Measurements from ENCODE around the gene RAPGEF5.

Gene RAPGEF5

GRCh38 chr7:22295402-22296264, 61.3 kb downstream of the RAPGEF5 start:
- TF ChIP-seq POLR2A (IDR thresholded peaks at IDR 0.05; ENCODE audit: low read depth, low read length) = no peak
- DNase-seq (ENCODE audit: insufficient read length, low spot score) = no peak
- no peak for FAIRE-seq

- FAIRE-seq (no peak), DNase-seq (ENCODE audit: insufficient read length, low spot score) (no peak)
- no peak for TF ChIP-seq POLR2A (IDR thresholded peaks at IDR 0.05; ENCODE audit: low read depth, low read length)
Measured at GRCh38 chr7:22292531-22292930, 64.4 kb downstream of the RAPGEF5 start.

- no peak for FAIRE-seq
- TF ChIP-seq POLR2A (IDR thresholded peaks at IDR 0.05; ENCODE audit: low read depth, low read length) = no peak
- no peak for DNase-seq (ENCODE audit: insufficient read length, low spot score)
Measured at GRCh38 chr7:22291977-22292376, 65.0 kb downstream of the RAPGEF5 start.

GRCh38 chr7:22288202-22288601, 68.8 kb downstream of the RAPGEF5 start:
- DNase-seq (ENCODE audit: insufficient read length, low spot score) = no peak
- no peak for FAIRE-seq
- TF ChIP-seq POLR2A (IDR thresholded peaks at IDR 0.05; ENCODE audit: low read depth, low read length) = no peak

- no peak for DNase-seq (ENCODE audit: insufficient read length, low spot score)
- no peak for TF ChIP-seq POLR2A (IDR thresholded peaks at IDR 0.05; ENCODE audit: low read depth, low read length)
- FAIRE-seq = no peak
Measured at GRCh38 chr7:22287412-22287811, 69.5 kb downstream of the RAPGEF5 start.

- FAIRE-seq = no peak
- no peak for TF ChIP-seq POLR2A (IDR thresholded peaks at IDR 0.05; ENCODE audit: low read depth, low read length)
- DNase-seq (ENCODE audit: insufficient read length, low spot score) = no peak
Measured at GRCh38 chr7:22286436-22286835, 70.5 kb downstream of the RAPGEF5 start.

- TF ChIP-seq POLR2A (IDR thresholded peaks at IDR 0.05; ENCODE audit: low read depth, low read length) = no peak
- DNase-seq (ENCODE audit: insufficient read length, low spot score) (no peak), FAIRE-seq (no peak)
Measured at GRCh38 chr7:22281481-22281880, 75.5 kb downstream of the RAPGEF5 start.

GRCh38 chr7:22280031-22280430, 76.9 kb downstream of the RAPGEF5 start:
- FAIRE-seq (no peak), DNase-seq (ENCODE audit: insufficient read length, low spot score) (no peak)
- TF ChIP-seq POLR2A (IDR thresholded peaks at IDR 0.05; ENCODE audit: low read depth, low read length) = no peak

GRCh38 chr7:22278660-22279059, 78.3 kb downstream of the RAPGEF5 start:
- no peak for TF ChIP-seq POLR2A (IDR thresholded peaks at IDR 0.05; ENCODE audit: low read depth, low read length)
- no peak for FAIRE-seq
- no peak for DNase-seq (ENCODE audit: insufficient read length, low spot score)

- DNase-seq (ENCODE audit: insufficient read length, low spot score) = no peak
- no peak for TF ChIP-seq POLR2A (IDR thresholded peaks at IDR 0.05; ENCODE audit: low read depth, low read length)
- FAIRE-seq = no peak
Measured at GRCh38 chr7:22277375-22277774, 79.6 kb downstream of the RAPGEF5 start.

GRCh38 chr7:22275661-22276060, 81.3 kb downstream of the RAPGEF5 start:
- DNase-seq (ENCODE audit: insufficient read length, low spot score) (no peak), FAIRE-seq (no peak)
- TF ChIP-seq POLR2A (IDR thresholded peaks at IDR 0.05; ENCODE audit: low read depth, low read length) = no peak

- no peak for FAIRE-seq
- TF ChIP-seq POLR2A (IDR thresholded peaks at IDR 0.05; ENCODE audit: low read depth, low read length) = no peak
- DNase-seq (ENCODE audit: insufficient read length, low spot score) = no peak
Measured at GRCh38 chr7:22271311-22271710, 85.6 kb downstream of the RAPGEF5 start.

- FAIRE-seq (no peak), DNase-seq (ENCODE audit: insufficient read length, low spot score) (no peak)
- no peak for TF ChIP-seq POLR2A (IDR thresholded peaks at IDR 0.05; ENCODE audit: low read depth, low read length)
Measured at GRCh38 chr7:22270371-22270770, 86.6 kb downstream of the RAPGEF5 start.

- no peak for FAIRE-seq
- DNase-seq (ENCODE audit: insufficient read length, low spot score) = no peak
- no peak for TF ChIP-seq POLR2A (IDR thresholded peaks at IDR 0.05; ENCODE audit: low read depth, low read length)
Measured at GRCh38 chr7:22269963-22270362, 87.0 kb downstream of the RAPGEF5 start.

GRCh38 chr7:22268884-22269421, 88.0 kb downstream of the RAPGEF5 start:
- no peak for DNase-seq (ENCODE audit: insufficient read length, low spot score)
- no peak for TF ChIP-seq POLR2A (IDR thresholded peaks at IDR 0.05; ENCODE audit: low read depth, low read length)
- no peak for FAIRE-seq
